ENCODE results near the gene CARMIL1.

GRCh38 chr6:25578538-25578937 lies 299.4 kb downstream of the CARMIL1 start:
- no peak for TF ChIP-seq CTCF (IDR thresholded peaks at IDR 0.05)
- TF ChIP-seq POLR2AphosphoS5 (IDR thresholded peaks at IDR 0.05; ENCODE audit: low read depth, low read length): no peak
- TF ChIP-seq RAD21 (IDR thresholded peaks at IDR 0.05; ENCODE audit: low read length): no peak
- no peak for TF ChIP-seq YY1 (IDR thresholded peaks at IDR 0.05; ENCODE audit: low read depth)
- TF ChIP-seq EZH2phosphoT487 (IDR thresholded peaks at IDR 0.05; ENCODE audit: borderline replicate concordance, low read depth): no peak
- TF ChIP-seq NFIC (IDR thresholded peaks at IDR 0.05; ENCODE audit: borderline replicate concordance): 0 out of 2 replicates have a peak, but pooled peaks have one; percentile 18
- TF ChIP-seq REST (IDR thresholded peaks at IDR 0.05; ENCODE audit: low read depth, low read length): no peak
- TF ChIP-seq MAX (IDR thresholded peaks at IDR 0.05; ENCODE audit: low read depth): no peak
- no peak for TF ChIP-seq GABPA (IDR thresholded peaks at IDR 0.05; ENCODE audit: low read depth)
- TF ChIP-seq EP300 (IDR thresholded peaks at IDR 0.05; ENCODE audit: borderline replicate concordance in 1 of 2, low read depth in 1 of 2, low read length in 1 of 2): no peak
- no peak for TF ChIP-seq TAF1 (IDR thresholded peaks at IDR 0.05; ENCODE audit: borderline replicate concordance, low read depth, low read length)
